ENCODE measurements around the gene UGGT2. TPM values are rescaled to one million over a fixed set of nuclear protein-coding genes. Genes with fewer than 3 reads are reported as not detected.

UGGT2 gene
- total RNA-seq, 3 donors from 2014 or later = 16.6 to 25.5 (median 17.4) TPM

DNA sequence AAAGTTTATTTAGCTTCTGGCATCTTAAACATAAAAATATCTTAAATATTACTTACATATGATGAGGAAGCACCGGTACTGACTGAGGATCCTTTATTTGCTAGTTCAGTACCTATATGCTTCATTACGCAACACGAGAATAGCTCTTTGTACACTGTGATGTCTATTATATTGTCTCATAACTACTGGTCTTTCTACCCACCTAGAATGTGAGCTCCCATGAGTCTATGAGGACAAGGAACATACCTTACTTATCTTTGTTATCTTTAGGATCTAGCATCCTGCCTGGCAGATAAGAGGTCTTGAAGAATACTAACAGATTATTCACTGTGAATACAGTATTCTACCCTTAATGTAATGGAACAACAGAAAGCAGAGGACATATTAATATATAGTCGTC lies 251.4 kb downstream of the UGGT2 start:
- H3K4me1 ChIP-seq (ENCODE audit: low read depth) = no peaks in the 10 kb centered on the region
- H3K9me3 ChIP-seq = peaks cover 7% of the 10 kb centered on the region
- H3K36me3 ChIP-seq (ENCODE audit: low read depth) = no peaks in the 10 kb centered on the region
- intact Hi-C loops (cut with DNase I, micrococcal nuclease) = no loop called here
- no peak for TF ChIP-seq CTCF (IDR thresholded peaks at IDR 0.05)
- no peak for DNase-seq
- H3K4me3 ChIP-seq = no peak overlapping the region
- ATAC-seq = no peak

- intact Hi-C loops (cut with DNase I, micrococcal nuclease) = no loop called here
- ATAC-seq = no peak
- H3K9me3 ChIP-seq = no peaks in the 10 kb centered on the region
- H3K36me3 ChIP-seq (ENCODE audit: low read depth) = no peaks in the 10 kb centered on the region
- no peak for DNase-seq
- no peaks in the 10 kb centered on the region for H3K4me1 ChIP-seq (ENCODE audit: low read depth)
- H3K4me3 ChIP-seq = no peak overlapping the region
- no peak for TF ChIP-seq CTCF (IDR thresholded peaks at IDR 0.05)
Observed at GRCh38 chr13:95800436-95800835, 252.8 kb downstream of the UGGT2 start.

DNA sequence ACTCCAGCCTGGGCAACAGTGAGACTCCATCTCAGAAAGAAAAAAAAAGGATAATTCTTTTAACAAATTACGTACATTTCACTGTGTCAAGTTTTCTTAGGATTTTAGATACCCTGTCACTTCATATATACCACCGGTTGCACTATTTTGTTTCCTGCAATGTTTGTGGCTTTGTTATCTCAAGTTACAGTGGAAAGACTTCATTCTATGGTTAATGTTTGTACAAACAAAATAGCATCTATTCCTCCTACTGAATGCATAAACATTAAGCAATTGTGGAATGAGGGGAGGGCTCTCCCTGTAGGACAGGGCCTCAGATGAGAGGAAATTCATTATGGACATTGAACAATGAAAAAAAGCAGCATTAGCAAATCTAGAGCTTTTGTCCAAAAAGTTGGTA lies 256.2 kb downstream of the UGGT2 start:
- TF ChIP-seq CTCF (IDR thresholded peaks at IDR 0.05) = no peak
- ATAC-seq = no peak
- Histone ChIP-seq H3K4me1 (ENCODE audit: low read depth) (no peaks in the 10 kb centered on the region), H3K36me3 (ENCODE audit: low read depth) (no peaks in the 10 kb centered on the region), H3K9me3 (no peaks in the 10 kb centered on the region), H3K4me3 (no peak overlapping the region)
- DNase-seq = no peak
- intact Hi-C loops (cut with DNase I, micrococcal nuclease) = no loop called here

GRCh38 chr13:95793781-95794180 lies 259.4 kb downstream of the UGGT2 start:
- H3K9me3 ChIP-seq = no peaks in the 10 kb centered on the region
- no peak for TF ChIP-seq CTCF (IDR thresholded peaks at IDR 0.05)
- ATAC-seq (no peak), DNase-seq (no peak)
- no peak overlapping the region for H3K4me3 ChIP-seq
- no peaks in the 10 kb centered on the region for H3K4me1 ChIP-seq (ENCODE audit: low read depth)
- no peaks in the 10 kb centered on the region for H3K36me3 ChIP-seq (ENCODE audit: low read depth)
- intact Hi-C loops (cut with DNase I, micrococcal nuclease) = no loop called here

DNA sequence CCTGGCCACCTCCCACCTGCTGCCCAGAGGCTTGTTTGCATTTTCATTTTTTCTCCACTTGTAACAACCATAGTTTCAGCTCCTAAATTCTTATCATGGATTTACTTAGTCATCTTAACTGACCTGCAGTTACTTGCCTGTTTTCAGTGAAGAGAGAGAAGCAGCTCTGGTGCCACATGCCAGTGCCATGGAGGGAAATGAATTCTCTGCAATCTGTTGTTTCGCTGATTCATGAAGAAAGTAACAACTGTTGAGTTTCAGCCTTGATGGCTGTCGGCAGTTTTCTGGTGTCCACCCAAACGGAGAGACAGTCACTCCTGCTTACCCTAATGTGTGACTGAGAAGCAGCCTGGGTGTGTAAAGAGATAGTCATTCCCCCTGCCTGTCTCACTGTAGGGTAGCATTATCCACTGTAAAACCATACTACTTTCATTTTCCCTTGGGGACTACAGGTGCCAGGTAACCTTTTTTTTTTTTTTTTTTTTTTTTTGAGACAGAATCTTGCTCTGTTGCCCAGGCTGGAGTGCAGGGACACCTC lies 260.1 kb downstream of the UGGT2 start:
- no peaks in the 10 kb centered on the region for H3K9me3 ChIP-seq
- no peak overlapping the region for H3K4me3 ChIP-seq
- H3K4me1 ChIP-seq (ENCODE audit: low read depth) = no peaks in the 10 kb centered on the region
- ATAC-seq (no peak), DNase-seq (no peak)
- no peak for TF ChIP-seq CTCF (IDR thresholded peaks at IDR 0.05)
- intact Hi-C loops (cut with DNase I, micrococcal nuclease) = no loop called here
- no peaks in the 10 kb centered on the region for H3K36me3 ChIP-seq (ENCODE audit: low read depth)

All from mucosa of descending colon (tissue), 3 donors.